Right renal cortex interstitium (tissue), 3 donors: Measurements from ENCODE around the gene KREMEN2. TPM values are rescaled to one million over a fixed set of nuclear protein-coding genes. Genes with fewer than 3 reads are reported as not detected.
A peak's percentile ranks its signal among the peaks of the same experiment; 100 is the strongest.

Experiments
- DNase-seq, 3 donors: peaks; one replicate each; pipeline ENCODE4 v3.0.0-alpha.2; 2013; ENCODE audit warnings: low read depth in 3 of 3, low spot score in 2 of 3
- polyA plus RNA-seq, 3 donors: library from polyadenylated mRNA; unstranded; fragments of 120-200 nt; gene quantifications; one replicate each; pipeline ENCODE4 v1.2.1, GENCODE V29; 2013; ENCODE audit not compliant: insufficient read length in 3 of 3

KREMEN2 gene
- polyA plus RNA-seq, 3 donors, result 1.00 to 1.4 (median 1.1) TPM

GRCh38 chr16:3000540-3000939 is 36.5 kb downstream of the KREMEN2 start:
- no peak for DNase-seq

- no peak for DNase-seq
These were observed 37.2 kb downstream of the KREMEN2 start for GRCh38 chr16:3001316-3001715.

GRCh38 chr16:3003582-3004270 is 39.7 kb downstream of the KREMEN2 start:
- DNase-seq, result peak; percentile 88 to 94 (median 90)

- DNase-seq, result no peak
These were observed 40.2 kb downstream of the KREMEN2 start for GRCh38 chr16:3004319-3004718.

- no peak for DNase-seq
These were observed 40.8 kb downstream of the KREMEN2 start for GRCh38 chr16:3004781-3005284.

- DNase-seq, result no peak
These were observed 43.2 kb downstream of the KREMEN2 start for GRCh38 chr16:3007059-3007956.

- DNase-seq, result no peak
These were observed 44.0 kb downstream of the KREMEN2 start for GRCh38 chr16:3007957-3008689.

GRCh38 chr16:3008690-3009037 is 44.6 kb downstream of the KREMEN2 start:
- no peak for DNase-seq

GRCh38 chr16:3009568-3010390 is 45.7 kb downstream of the KREMEN2 start:
- DNase-seq, result no peak

GRCh38 chr16:3010510-3010909 is 46.4 kb downstream of the KREMEN2 start:
- DNase-seq, result no peak

- DNase-seq, result no peak
These were observed 48.2 kb downstream of the KREMEN2 start for GRCh38 chr16:3012246-3012645.

- DNase-seq, result no peak
These were observed 48.8 kb downstream of the KREMEN2 start, which contains the start of gene CLDN9 for GRCh38 chr16:3012828-3013420. Gene CLDN9 (plus strand): TSS chr16:3012923. CDS start chr16:3013363, 440 bp downstream.

- no peak for DNase-seq
These were observed 49.4 kb downstream of the KREMEN2 start for GRCh38 chr16:3013491-3013951.

- no peak for DNase-seq
These were observed 50.1 kb downstream of the KREMEN2 start for GRCh38 chr16:3013998-3014690.

GRCh38 chr16:3014971-3015370 is 50.9 kb downstream of the KREMEN2 start:
- no peak for DNase-seq

- no peak for DNase-seq
These were observed 51.9 kb downstream of the KREMEN2 start for GRCh38 chr16:3015865-3016521.

GRCh38 chr16:3017344-3017743 is 53.3 kb downstream of the KREMEN2 start:
- DNase-seq, result no peak
